Urinary bladder (tissue), 4 donors: ENCODE data around the gene CAMK1D. TPM values are rescaled to one million over a fixed set of nuclear protein-coding genes. Genes with fewer than 3 reads are reported as not detected.
A peak's percentile ranks its signal among the peaks of the same experiment; 100 is the strongest.
"Not testable (repeated sequence)": the region's sequence is repeated elsewhere in the genome, so short reads cannot be mapped to it uniquely, and the experiment has no call there.

Source experiments
- DNase-seq: peaks from one replicate; pipeline ENCODE4 v3.0.0-alpha.2; 2015; ENCODE audit errors: extremely low spot score
- H3K27ac ChIP-seq: one replicate; pipeline ENCODE4 v1.5.1; 2013; ENCODE audit warnings: low read depth, mild to moderate bottlenecking, moderate library complexity
- H3K36me3 ChIP-seq: one replicate; pipeline ENCODE4 v1.6.1; 2013; ENCODE audit warnings: mild to moderate bottlenecking, moderate library complexity; ENCODE audit not compliant: insufficient read depth
- H3K4me1 ChIP-seq: one replicate; pipeline ENCODE4 v1.6.1; 2013; ENCODE audit warnings: mild to moderate bottlenecking, moderate library complexity; ENCODE audit not compliant: insufficient read depth
- H3K4me3 ChIP-seq: one replicate; pipeline ENCODE4 v1.5.1; 2013; ENCODE audit warnings: low read depth, low read length
- WGBS: extraction: QIAGEN DNeasy Blood & Tissue Kit; methylation state at CpG from one replicate; pipeline ENCODE4 v1.1.7; 2013; 5-methylcytosine and 5-hydroxymethylcytosine counted together
- polyA plus RNA-seq: library from polyadenylated mRNA; stranded (reverse); fragments of 200-250 nt; gene quantifications from one replicate; pipeline ENCODE4 v1.2.3, GENCODE V29; 2013
- total RNA-seq: library from RNA; depleted of rRNA; stranded (reverse); fragments of >200 nt; gene quantifications from one replicate; pipeline ENCODE4 v1.2.3, GENCODE V29; 2014
- donor health status: healthy with polysubstance abuse.
- donor health status: healthy.

CAMK1D gene
- total and polyA plus RNA-seq, 2 donors = 5.6 to 7.6 TPM

- H3K4me1 ChIP-seq = no peaks in the 10 kb centered on the region
- H3K36me3 ChIP-seq = no peaks in the 10 kb centered on the region
- DNase-seq = no peak
- WGBS = 78% methylated on average over 2 of the region's 2 CpGs
- H3K27ac ChIP-seq = no peak overlapping the region
- no peak overlapping the region for H3K4me3 ChIP-seq
Measured at GRCh38 chr10:12719365-12719764, 370.0 kb downstream of the CAMK1D start.

- no peak overlapping the region for H3K4me3 ChIP-seq
- H3K36me3 ChIP-seq = no peaks in the 10 kb centered on the region
- peak; percentile 79 for DNase-seq
- H3K4me1 ChIP-seq = no peaks in the 10 kb centered on the region
- no peak overlapping the region for H3K27ac ChIP-seq
- whole genome bisulfite sequencing = 71% methylated on average over 9 of the region's 9 CpGs
Measured at GRCh38 chr10:12720217-12720981, 371.1 kb downstream of the CAMK1D start.

GRCh38 chr10:12721334-12721733 is 372.0 kb downstream of the CAMK1D start:
- H3K36me3 ChIP-seq = no peaks in the 10 kb centered on the region
- no peaks in the 10 kb centered on the region for H3K4me1 ChIP-seq
- no peak overlapping the region for H3K27ac ChIP-seq
- H3K4me3 ChIP-seq = no peak overlapping the region
- no peak for DNase-seq
- WGBS = 93% methylated on average over 3 of the region's 3 CpGs

GRCh38 chr10:12723220-12723619 is 373.9 kb downstream of the CAMK1D start:
- DNase-seq = no peak
- no peak overlapping the region for H3K4me3 ChIP-seq
- H3K36me3 ChIP-seq = no peaks in the 10 kb centered on the region
- H3K27ac ChIP-seq = no peak overlapping the region
- 63% methylated on average over 4 of the region's 4 CpGs for WGBS
- no peaks in the 10 kb centered on the region for H3K4me1 ChIP-seq

GRCh38 chr10:12724807-12725579 is 375.6 kb downstream of the CAMK1D start:
- 79% methylated on average over 10 of the region's 10 CpGs for WGBS
- H3K4me3 ChIP-seq = no peak overlapping the region
- no peaks in the 10 kb centered on the region for H3K4me1 ChIP-seq
- H3K36me3 ChIP-seq = no peaks in the 10 kb centered on the region
- DNase-seq = no peak
- no peak overlapping the region for H3K27ac ChIP-seq

GRCh38 chr10:12725580-12725888 is 376.2 kb downstream of the CAMK1D start:
- DNase-seq, H3K4me3 ChIP-seq, H3K27ac ChIP-seq, H3K36me3 ChIP-seq, H3K4me1 ChIP-seq: not testable (repeated sequence)
- 90% methylated on average over 5 of the region's 5 CpGs for WGBS

GRCh38 chr10:12726971-12727831 is 377.9 kb downstream of the CAMK1D start:
- Histone ChIP-seq H3K36me3 (no peaks in the 10 kb centered on the region), H3K27ac (no peak overlapping the region), H3K4me3 (no peak overlapping the region), H3K4me1 (no peaks in the 10 kb centered on the region)
- DNase-seq = no peak
- 88% methylated on average over 19 of the region's 19 CpGs for WGBS

GRCh38 chr10:12727832-12728215 is 378.5 kb downstream of the CAMK1D start:
- Histone ChIP-seq H3K4me1 (no peaks in the 10 kb centered on the region), H3K27ac (no peak overlapping the region), H3K36me3 (no peaks in the 10 kb centered on the region), H3K4me3 (no peak overlapping the region)
- no peak for DNase-seq
- WGBS = 68% methylated on average over 10 of the region's 10 CpGs

- H3K4me3 ChIP-seq = no peak overlapping the region
- H3K27ac ChIP-seq = no peak overlapping the region
- no peaks in the 10 kb centered on the region for H3K36me3 ChIP-seq
- WGBS = 58% methylated on average over 12 of the region's 12 CpGs
- no peaks in the 10 kb centered on the region for H3K4me1 ChIP-seq
- DNase-seq = no peak
Measured at GRCh38 chr10:12728494-12728893, 379.1 kb downstream of the CAMK1D start.

- H3K36me3 ChIP-seq = no peaks in the 10 kb centered on the region
- no peak overlapping the region for H3K4me3 ChIP-seq
- DNase-seq = no peak
- no peak overlapping the region for H3K27ac ChIP-seq
- H3K4me1 ChIP-seq = no peaks in the 10 kb centered on the region
- WGBS = 76% methylated on average over 7 of the region's 7 CpGs
Measured at GRCh38 chr10:12729885-12730284, 380.5 kb downstream of the CAMK1D start.

- no peaks in the 10 kb centered on the region for H3K4me1 ChIP-seq
- 80% methylated on average over 9 of the region's 9 CpGs for WGBS
- no peak overlapping the region for H3K27ac ChIP-seq
- no peak for DNase-seq
- no peaks in the 10 kb centered on the region for H3K36me3 ChIP-seq
- H3K4me3 ChIP-seq = no peak overlapping the region
Measured at GRCh38 chr10:12730809-12731519, 381.6 kb downstream of the CAMK1D start.

GRCh38 chr10:12733271-12733670 is 383.9 kb downstream of the CAMK1D start:
- DNase-seq = no peak
- Histone ChIP-seq H3K27ac (no peak overlapping the region), H3K4me1 (no peaks in the 10 kb centered on the region), H3K4me3 (no peak overlapping the region), H3K36me3 (no peaks in the 10 kb centered on the region)
- whole genome bisulfite sequencing = 70% methylated on average over 2 of the region's 2 CpGs

- H3K4me1 ChIP-seq = no peaks in the 10 kb centered on the region
- DNase-seq = no peak
- no peak overlapping the region for H3K4me3 ChIP-seq
- 84% methylated on average over 9 of the region's 9 CpGs for WGBS
- no peak overlapping the region for H3K27ac ChIP-seq
- H3K36me3 ChIP-seq = no peaks in the 10 kb centered on the region
Measured at GRCh38 chr10:12735843-12736462, 386.6 kb downstream of the CAMK1D start.
